Neural cell (in vitro differentiated cells): ENCODE measurements around the gene MED20. TPM values are rescaled to one million over a fixed set of nuclear protein-coding genes. Genes with fewer than 3 reads are reported as not detected.
A peak's percentile ranks its signal among the peaks of the same experiment; 100 is the strongest.

Experiments
- H2AFZ ChIP-seq: fragments of 200-600, 300-800 bp; sonication (generic), shearing (Covaris generic); 2 replicates; pipeline ENCODE4 v1.6.0; 2014; ENCODE audit warnings: low read depth, mild to moderate bottlenecking, antibody characterized with exemption, low read length, moderate library complexity
- H3F3A ChIP-seq: fragments of 200-600 bp; shearing (Covaris generic); 2 replicates; pipeline ENCODE4 v1.6.1; 2016; ENCODE audit warnings: mild to moderate bottlenecking, moderate library complexity, mixed read lengths, antibody characterized with exemption, low read length; ENCODE audit not compliant: insufficient read depth, poor library complexity, severe bottlenecking
- H3K27ac ChIP-seq: fragments of 200-600, 300-800 bp; sonication (generic), shearing (Covaris generic); 2 replicates; pipeline ENCODE4 v1.5.1; 2014; ENCODE audit warnings: mild to moderate bottlenecking, low read length, moderate library complexity
- H3K27me3 ChIP-seq: fragments of 300-800, 200-600 bp; sonication (generic), shearing (Covaris generic); 2 replicates; pipeline ENCODE4 v1.6.0; 2014; ENCODE audit warnings: mild to moderate bottlenecking, low read depth, low read length, moderate library complexity; ENCODE audit not compliant: insufficient read depth
- H3K36me3 ChIP-seq: fragments of 300-800, 200-600 bp; sonication (generic), shearing (Covaris generic); 2 replicates; pipeline ENCODE4 v1.5.1; 2014; ENCODE audit warnings: mild to moderate bottlenecking, antibody characterized with exemption, low read length, moderate library complexity; ENCODE audit not compliant: insufficient read depth
- H3K4me2 ChIP-seq: fragments of 300-800, 200-600 bp; sonication (generic), shearing (Covaris generic); 2 replicates; pipeline ENCODE4 v1.6.0; 2014; ENCODE audit warnings: mild to moderate bottlenecking, low read length
- H3K4me3 ChIP-seq: fragments of 300-800, 200-600 bp; sonication (generic), shearing (Covaris generic); 2 replicates; pipeline ENCODE4 v1.5.1; 2014; ENCODE audit warnings: mild to moderate bottlenecking, low read length, moderate library complexity
- H3K79me2 ChIP-seq: fragments of 200-600 bp; shearing (Covaris generic); replicated peaks from 2 replicates; pipeline ENCODE4 v1.6.0; 2014; ENCODE audit warnings: mild to moderate bottlenecking, low read length, moderate library complexity; ENCODE audit not compliant: insufficient read depth
- H3K9ac ChIP-seq: fragments of 300-800, 200-600 bp; sonication (generic), shearing (Covaris generic); 2 replicates; pipeline ENCODE4 v1.6.1; 2016; ENCODE audit warnings: mild to moderate bottlenecking, low read length, mixed read lengths
- H3K9me2 ChIP-seq: fragments of 200-600 bp; shearing (Covaris generic); 2 replicates; pipeline ENCODE4 v1.6.1; 2016; ENCODE audit warnings: mild to moderate bottlenecking, low read length, mixed read lengths; ENCODE audit not compliant: insufficient read depth
- H3K9me3 ChIP-seq: fragments of 200-600, 300-800 bp; sonication (generic), shearing (Covaris generic); 2 replicates; pipeline ENCODE4 v1.6.1; 2016; ENCODE audit warnings: mild to moderate bottlenecking, mixed run types, low read length, moderate library complexity, mixed read lengths
- H4K20me1 ChIP-seq: fragments of 200-600 bp; shearing (Covaris generic); 2 replicates; pipeline ENCODE4 v1.6.1; 2016; ENCODE audit warnings: mild to moderate bottlenecking, mixed run types; ENCODE audit not compliant: insufficient read depth
- CTCF ChIP-seq: fragments of 450-650 bp; IDR thresholded peaks from 2 replicates; pipeline ENCODE4 v1.5.1; 2014; ENCODE audit warnings: antibody characterized with exemption, mild to moderate bottlenecking, moderate library complexity; ENCODE audit not compliant: poor library complexity, severe bottlenecking
- EP300 ChIP-seq: fragments of 450-650 bp; conservative IDR thresholded peaks from 2 replicates; pipeline ENCODE4 v1.6.1; 2014; ENCODE audit warnings: antibody characterized with exemption, mild to moderate bottlenecking, moderate library complexity; ENCODE audit not compliant: poor library complexity, severe bottlenecking
- EZH2 ChIP-seq: fragments of 200-600, 300-800 bp; shearing (Covaris generic), sonication (generic); IDR thresholded peaks from 2 replicates; pipeline ENCODE4 v1.6.1; 2014; ENCODE audit warnings: antibody characterized with exemption, low read length, borderline replicate concordance, mild to moderate bottlenecking; ENCODE audit not compliant: insufficient read depth, poor library complexity, severe bottlenecking
- MXI1 ChIP-seq: fragments of 450-650 bp; conservative IDR thresholded peaks from 2 replicates; pipeline ENCODE4 v1.6.1; 2014; ENCODE audit warnings: antibody characterized with exemption, mild to moderate bottlenecking; ENCODE audit not compliant: poor library complexity, severe bottlenecking
- POLR2AphosphoS5 ChIP-seq: IDR thresholded peaks from 2 replicates; pipeline ENCODE4 v1.6.1; 2012
- RAD21 ChIP-seq: fragments of 450-650 bp; conservative IDR thresholded peaks from 2 replicates; pipeline ENCODE4 v1.6.1; 2014; ENCODE audit warnings: antibody characterized with exemption, mild to moderate bottlenecking, moderate library complexity
- SMC3 ChIP-seq: fragments of 450-650 bp; conservative IDR thresholded peaks from 2 replicates; pipeline ENCODE4 v1.6.1; 2014; ENCODE audit warnings: antibody characterized with exemption, mild to moderate bottlenecking, moderate library complexity; ENCODE audit not compliant: poor library complexity
- TAF1 ChIP-seq: IDR thresholded peaks from 2 replicates; pipeline ENCODE4 v1.6.1; 2012; ENCODE audit warnings: low read depth
- polyA plus RNA-seq: library from polyadenylated mRNA; depleted of rRNA; stranded (reverse); fragments of >200 nt; gene quantifications from 2 replicates; pipeline ENCODE4 v1.2.3, GENCODE V29; 2014
- TF ChIP-seq, protein P1 (sequence below): IDR thresholded peaks from 2 replicates; pipeline ENCODE4 v1.6.1; 2012; ENCODE audit warnings: borderline replicate concordance

The MED20 gene
- polyA plus RNA-seq, 1 donor from 2014 or later, result 21.2 TPM

- TF ChIP-seq RAD21 (no peak), SMC3 (no peak), EZH2 (no peak), EP300 (no peak), TAF1 (no peak), MXI1 (no peak), CTCF (no peak), POLR2AphosphoS5 (no peak)
- TF ChIP-seq, protein P1, sequence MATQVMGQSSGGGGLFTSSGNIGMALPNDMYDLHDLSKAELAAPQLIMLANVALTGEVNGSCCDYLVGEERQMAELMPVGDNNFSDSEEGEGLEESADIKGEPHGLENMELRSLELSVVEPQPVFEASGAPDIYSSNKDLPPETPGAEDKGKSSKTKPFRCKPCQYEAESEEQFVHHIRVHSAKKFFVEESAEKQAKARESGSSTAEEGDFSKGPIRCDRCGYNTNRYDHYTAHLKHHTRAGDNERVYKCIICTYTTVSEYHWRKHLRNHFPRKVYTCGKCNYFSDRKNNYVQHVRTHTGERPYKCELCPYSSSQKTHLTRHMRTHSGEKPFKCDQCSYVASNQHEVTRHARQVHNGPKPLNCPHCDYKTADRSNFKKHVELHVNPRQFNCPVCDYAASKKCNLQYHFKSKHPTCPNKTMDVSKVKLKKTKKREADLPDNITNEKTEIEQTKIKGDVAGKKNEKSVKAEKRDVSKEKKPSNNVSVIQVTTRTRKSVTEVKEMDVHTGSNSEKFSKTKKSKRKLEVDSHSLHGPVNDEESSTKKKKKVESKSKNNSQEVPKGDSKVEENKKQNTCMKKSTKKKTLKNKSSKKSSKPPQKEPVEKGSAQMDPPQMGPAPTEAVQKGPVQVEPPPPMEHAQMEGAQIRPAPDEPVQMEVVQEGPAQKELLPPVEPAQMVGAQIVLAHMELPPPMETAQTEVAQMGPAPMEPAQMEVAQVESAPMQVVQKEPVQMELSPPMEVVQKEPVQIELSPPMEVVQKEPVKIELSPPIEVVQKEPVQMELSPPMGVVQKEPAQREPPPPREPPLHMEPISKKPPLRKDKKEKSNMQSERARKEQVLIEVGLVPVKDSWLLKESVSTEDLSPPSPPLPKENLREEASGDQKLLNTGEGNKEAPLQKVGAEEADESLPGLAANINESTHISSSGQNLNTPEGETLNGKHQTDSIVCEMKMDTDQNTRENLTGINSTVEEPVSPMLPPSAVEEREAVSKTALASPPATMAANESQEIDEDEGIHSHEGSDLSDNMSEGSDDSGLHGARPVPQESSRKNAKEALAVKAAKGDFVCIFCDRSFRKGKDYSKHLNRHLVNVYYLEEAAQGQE, result no peak
- peak overlapping the region; percentile 70 for H3K9ac ChIP-seq
- no peaks in the 10 kb centered on the region for H3K9me2 ChIP-seq
- H3K36me3 ChIP-seq, result no peaks in the 10 kb centered on the region
- no peaks in the 10 kb centered on the region for H3K9me3 ChIP-seq
- no peaks in the 10 kb centered on the region for H4K20me1 ChIP-seq
- peak overlapping the region; percentile 76 for H3K4me2 ChIP-seq
- H3K79me2 ChIP-seq, result no peaks in the 10 kb centered on the region
- no peaks in the 10 kb centered on the region for H3K27me3 ChIP-seq
- H3K4me3 ChIP-seq, result peak overlapping the region; percentile 80
- H3K27ac ChIP-seq, result no peak overlapping the region
- H3F3A ChIP-seq, result no peaks in the 10 kb centered on the region
- peak overlapping the region; percentile 29 for H2AFZ ChIP-seq
These were observed 19.2 kb upstream of the MED20 start for GRCh38 chr6:41939848-41940758.

DNA sequence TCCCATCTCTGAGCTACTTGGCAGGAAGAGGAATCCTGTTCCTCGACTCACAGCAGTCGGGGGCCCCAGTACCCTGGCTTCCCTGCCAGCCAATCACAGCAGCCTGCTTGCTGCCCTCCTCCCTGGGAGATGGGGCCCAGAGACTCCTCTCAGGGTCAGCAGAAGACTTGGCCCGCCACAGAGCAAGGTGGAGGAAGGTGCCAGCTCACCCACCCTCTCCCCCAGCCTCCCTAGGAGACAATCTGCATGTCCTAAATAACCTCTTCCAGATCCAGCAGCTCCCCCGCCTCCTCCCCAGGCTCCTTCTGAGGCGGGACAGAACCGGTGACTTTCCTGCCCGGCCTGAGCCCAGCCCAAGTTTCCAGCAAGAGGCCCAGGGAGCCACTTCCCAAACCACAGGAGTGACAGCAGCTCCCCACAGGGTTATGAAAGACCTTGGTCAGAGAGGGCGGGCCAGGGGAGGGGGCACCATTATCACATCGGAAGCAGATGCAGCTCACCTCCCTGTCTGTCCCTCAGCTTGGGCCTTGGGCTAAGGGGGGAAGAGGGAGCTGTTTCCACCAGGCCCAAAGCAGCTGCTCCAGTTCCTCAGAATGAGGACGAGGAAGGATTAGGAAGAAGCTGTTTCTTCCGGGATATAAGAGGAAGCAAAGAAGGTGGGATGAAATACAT, 18.4 kb upstream of the MED20 start:
- Histone ChIP-seq H2AFZ (no peak overlapping the region), H3K36me3 (no peaks in the 10 kb centered on the region), H3F3A (no peaks in the 10 kb centered on the region), H3K9me2 (no peaks in the 10 kb centered on the region), H3K9me3 (no peaks in the 10 kb centered on the region), H3K9ac (no peak overlapping the region), H4K20me1 (no peaks in the 10 kb centered on the region), H3K27ac (no peak overlapping the region), H3K4me3 (peak overlapping the region; percentile 80), H3K4me2 (no peak overlapping the region), H3K27me3 (no peaks in the 10 kb centered on the region), H3K79me2 (no peaks in the 10 kb centered on the region)
- no peak for TF ChIP-seq MXI1
- TF ChIP-seq POLR2AphosphoS5, result no peak
- TF ChIP-seq CTCF, result no peak
- TF ChIP-seq, protein P1, result no peak
- TF ChIP-seq RAD21, result no peak
